Fibroblast of skin of left biceps (primary cell): ENCODE data around the gene SLC43A1.

Source experiments
- DNase-seq, 2 experiments: peaks; one replicate each; pipeline ENCODE4 v3.0.0-alpha.2; 2013; ENCODE audit warnings: low read depth in 2 of 2

SLC43A1 gene

GRCh38 chr11:57479911-57480310 lies 35.6 kb downstream of the SLC43A1 start:
- DNase-seq: no peak

- no peak for DNase-seq
These were observed 36.4 kb downstream of the SLC43A1 start for GRCh38 chr11:57479021-57479663.

- DNase-seq: no peak
These were observed 37.9 kb downstream of the SLC43A1 start for GRCh38 chr11:57477507-57478189.

GRCh38 chr11:57476757-57477506 lies 38.6 kb downstream of the SLC43A1 start:
- DNase-seq: no peak

DNA sequence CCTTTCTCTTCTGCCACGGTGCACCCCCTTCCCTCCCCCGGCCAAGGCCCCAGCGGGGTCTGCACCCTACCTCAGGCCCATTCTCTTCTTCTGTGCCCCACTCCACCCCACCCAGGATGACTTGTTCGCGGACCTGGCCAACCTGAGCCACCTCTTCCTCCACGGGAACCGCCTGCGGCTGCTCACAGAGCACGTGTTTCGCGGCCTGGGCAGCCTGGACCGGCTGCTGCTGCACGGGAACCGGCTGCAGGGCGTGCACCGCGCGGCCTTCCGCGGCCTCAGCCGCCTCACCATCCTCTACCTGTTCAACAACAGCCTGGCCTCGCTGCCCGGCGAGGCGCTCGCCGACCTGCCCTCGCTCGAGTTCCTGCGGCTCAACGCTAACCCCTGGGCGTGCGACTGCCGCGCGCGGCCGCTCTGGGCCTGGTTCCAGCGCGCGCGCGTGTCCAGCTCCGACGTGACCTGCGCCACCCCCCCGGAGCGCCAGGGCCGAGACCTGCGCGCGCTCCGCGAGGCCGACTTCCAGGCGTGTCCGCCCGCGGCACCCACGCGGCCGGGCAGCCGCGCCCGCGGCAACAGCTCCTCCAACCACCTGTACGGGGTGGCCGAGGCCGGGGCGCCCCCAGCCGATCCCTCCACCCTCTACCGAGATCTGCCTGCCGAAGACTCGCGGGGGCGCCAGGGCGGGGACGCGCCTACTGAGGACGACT lies 39.3 kb downstream of the SLC43A1 start:
- DNase-seq: no peak

GRCh38 chr11:57475671-57476046 lies 39.8 kb downstream of the SLC43A1 start:
- no peak for DNase-seq

DNA sequence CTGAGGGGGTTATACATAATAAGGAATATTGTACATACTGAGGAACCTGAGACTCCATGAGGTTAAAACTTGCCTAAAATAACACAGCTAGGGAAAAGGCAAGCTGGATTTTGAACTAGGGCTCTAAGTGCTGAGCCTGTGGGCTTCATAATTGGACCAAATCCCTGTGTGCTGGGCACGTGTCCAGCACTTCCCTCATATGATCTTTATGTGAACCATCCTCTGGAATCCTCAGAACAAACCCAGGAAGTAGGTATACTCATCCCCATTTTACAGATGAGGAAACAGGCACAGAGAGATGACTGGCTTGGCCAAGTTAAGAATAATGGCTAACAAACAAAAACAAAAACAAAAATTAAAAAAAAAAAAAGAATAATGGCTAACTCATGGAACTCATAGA lies 40.3 kb downstream of the SLC43A1 start:
- DNase-seq: no peak

- DNase-seq: no peak
These were observed 40.7 kb downstream of the SLC43A1 start for GRCh38 chr11:57474803-57475115.

DNA sequence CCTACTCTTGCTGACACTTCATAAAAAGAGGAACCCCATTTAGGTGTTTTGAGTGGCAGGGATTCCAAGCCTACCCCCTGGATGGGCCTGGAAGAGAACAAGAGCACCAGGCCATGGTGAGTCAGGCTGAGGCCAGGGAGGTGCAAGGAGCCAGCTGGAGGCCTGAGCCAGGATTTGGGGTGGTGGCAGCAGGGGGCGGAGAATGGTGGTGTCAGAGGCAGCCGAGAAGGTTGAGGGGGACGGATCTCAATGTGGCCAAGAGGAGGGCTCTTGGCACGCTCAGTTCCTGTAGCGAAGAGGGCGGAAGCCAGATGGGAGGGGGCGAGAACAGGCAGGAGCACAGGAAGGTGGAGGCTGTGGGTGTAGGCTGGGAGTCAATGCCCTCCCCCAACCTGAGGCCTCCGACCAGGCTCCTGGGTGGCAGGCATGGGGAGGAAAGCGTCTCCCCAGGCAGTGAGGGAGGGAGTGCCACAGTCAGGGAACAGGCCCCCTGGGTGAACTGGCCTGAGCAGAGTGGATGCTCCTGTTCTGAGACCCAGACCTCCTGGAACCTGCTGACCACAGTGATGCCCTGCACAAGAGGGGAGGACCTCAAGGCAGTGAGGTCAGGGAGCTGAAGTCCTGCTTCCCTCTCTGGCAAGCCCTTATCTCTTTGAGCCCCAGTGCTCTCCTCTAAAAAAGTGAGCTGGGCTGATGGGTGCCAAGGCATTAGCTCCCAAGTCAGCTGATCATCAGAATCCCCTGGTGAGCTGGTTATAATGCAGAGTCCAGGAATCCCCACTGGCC lies 41.3 kb downstream of the SLC43A1 start:
- no peak for DNase-seq

DNA sequence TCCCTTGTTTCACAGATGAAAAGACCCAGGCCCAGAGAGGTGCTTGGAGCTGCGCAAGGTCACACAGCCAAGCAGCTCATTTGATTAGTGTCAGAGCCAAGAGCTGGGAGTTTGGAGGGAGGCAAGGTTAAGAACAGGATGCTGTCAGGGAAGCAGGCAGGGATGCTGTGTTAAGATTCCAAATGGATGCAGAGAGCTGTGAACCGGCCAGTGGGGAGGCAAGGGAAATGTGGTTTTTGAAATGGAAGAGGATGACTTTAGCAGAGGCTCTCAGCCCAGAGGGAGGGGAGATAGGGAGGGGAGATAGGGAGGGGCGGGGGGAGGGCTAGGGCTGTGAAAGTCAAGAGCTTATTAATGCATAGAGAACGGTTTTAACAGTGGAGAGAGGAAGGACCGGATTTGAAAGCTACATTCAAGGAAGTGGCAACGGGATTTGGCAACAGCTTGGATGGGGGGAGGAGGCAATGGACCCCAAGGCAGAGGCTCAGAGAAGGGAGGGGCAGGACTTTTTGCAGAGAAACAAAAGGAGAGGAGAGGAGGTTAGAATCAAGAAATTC lies 42.1 kb downstream of the SLC43A1 start:
- DNase-seq: no peak

GRCh38 chr11:57471496-57471895 lies 44.0 kb downstream of the SLC43A1 start:
- DNase-seq: no peak

- no peak for DNase-seq
These were observed 46.2 kb downstream of the SLC43A1 start for GRCh38 chr11:57469268-57469667.

GRCh38 chr11:57468276-57468675 lies 47.2 kb downstream of the SLC43A1 start:
- no peak for DNase-seq

DNA sequence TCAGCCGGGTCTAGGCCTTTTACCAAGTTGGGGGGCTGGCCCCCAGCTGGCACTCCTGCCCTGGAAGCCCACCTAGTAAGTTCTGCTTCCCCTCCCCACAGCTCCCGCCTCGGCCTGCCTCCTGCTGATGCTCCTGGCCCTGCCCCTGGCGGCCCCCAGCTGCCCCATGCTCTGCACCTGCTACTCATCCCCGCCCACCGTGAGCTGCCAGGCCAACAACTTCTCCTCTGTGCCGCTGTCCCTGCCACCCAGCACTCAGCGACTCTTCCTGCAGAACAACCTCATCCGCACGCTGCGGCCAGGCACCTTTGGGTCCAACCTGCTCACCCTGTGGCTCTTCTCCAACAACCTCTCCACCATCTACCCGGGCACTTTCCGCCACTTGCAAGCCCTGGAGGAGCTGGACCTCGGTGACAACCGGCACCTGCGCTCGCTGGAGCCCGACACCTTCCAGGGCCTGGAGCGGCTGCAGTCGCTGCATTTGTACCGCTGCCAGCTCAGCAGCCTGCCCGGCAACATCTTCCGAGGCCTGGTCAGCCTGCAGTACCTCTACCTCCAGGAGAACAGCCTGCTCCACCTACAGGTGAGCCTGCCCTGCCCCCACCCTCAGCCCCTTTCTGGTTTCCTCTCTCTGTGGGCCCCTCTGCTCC lies 47.9 kb downstream of the SLC43A1 start:
- DNase-seq: no peak

DNA sequence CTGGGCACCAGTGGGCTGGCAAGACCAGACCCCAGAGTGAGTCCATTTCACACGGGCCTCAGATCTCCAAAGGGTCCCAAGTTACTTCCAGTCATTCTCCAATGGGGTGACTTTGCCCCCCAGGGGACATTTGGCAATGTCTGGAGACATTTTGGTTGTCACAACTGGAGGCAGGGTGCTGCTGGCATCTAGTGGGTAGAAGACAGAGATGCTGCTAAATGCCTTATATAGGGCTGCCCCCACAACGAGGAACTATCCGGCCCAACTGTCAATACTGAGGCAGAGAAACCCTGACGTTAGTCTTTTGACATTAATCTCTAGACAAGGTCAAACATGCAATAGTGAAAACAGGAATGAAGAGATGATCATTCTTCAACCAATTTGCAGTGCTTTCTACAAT lies 48.8 kb downstream of the SLC43A1 start:
- DNase-seq: no peak

- DNase-seq: no peak
These were observed 50.8 kb downstream of the SLC43A1 start for GRCh38 chr11:57464539-57465181.

- DNase-seq: no peak
These were observed 51.6 kb downstream of the SLC43A1 start for GRCh38 chr11:57463671-57464538.

DNA sequence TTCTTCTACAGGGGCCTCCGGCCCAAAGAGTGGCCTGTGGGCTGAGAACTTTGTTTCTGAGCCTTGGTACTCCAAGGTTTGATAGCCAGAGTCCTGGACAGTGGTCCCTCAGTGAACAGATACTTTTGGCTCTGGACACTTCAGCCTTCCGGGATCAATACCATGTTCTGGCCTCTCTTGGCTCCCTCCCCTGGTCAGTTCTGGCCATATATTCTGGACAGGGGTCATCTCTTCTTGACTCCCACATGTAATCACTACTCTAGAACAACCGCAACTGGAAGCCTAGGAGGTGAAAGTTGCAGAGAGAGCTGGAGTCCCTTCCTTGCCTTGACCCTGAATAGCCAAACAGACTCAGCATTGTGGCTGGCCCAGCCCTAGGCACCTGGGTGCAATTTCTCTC lies 52.9 kb downstream of the SLC43A1 start:
- no peak for DNase-seq

GRCh38 chr11:57461841-57462489 lies 53.5 kb downstream of the SLC43A1 start:
- no peak for DNase-seq
